ENCODE data around the gene RNF123.

Gene RNF123

GRCh38 chr3:49700453-49701128 lies 11.2 kb downstream of the RNF123 start:
- in situ Hi-C loops (cut with HindIII; ENCODE audit: low sequenced_read_pairs), result no loop called here

GRCh38 chr3:49701388-49702077 lies 12.2 kb downstream of the RNF123 start:
- in situ Hi-C loops (cut with HindIII; ENCODE audit: low sequenced_read_pairs), result no loop called here

- in situ Hi-C loops (cut with HindIII; ENCODE audit: low sequenced_read_pairs), result no loop called here
Observed at GRCh38 chr3:49702672-49703071, 13.3 kb downstream of the RNF123 start.

GRCh38 chr3:49703443-49703927 lies 14.1 kb downstream of the RNF123 start:
- in situ Hi-C loops (cut with HindIII; ENCODE audit: low sequenced_read_pairs), result no loop called here

GRCh38 chr3:49703956-49704355 lies 14.6 kb downstream of the RNF123 start:
- in situ Hi-C loops (cut with HindIII; ENCODE audit: low sequenced_read_pairs), result no loop called here

- in situ Hi-C loops (cut with HindIII; ENCODE audit: low sequenced_read_pairs), result no loop called here
Observed at GRCh38 chr3:49704629-49705028, 15.3 kb downstream of the RNF123 start.

GRCh38 chr3:49705390-49705960 lies 16.1 kb downstream of the RNF123 start:
- in situ Hi-C loops (cut with HindIII; ENCODE audit: low sequenced_read_pairs), result no loop called here

GRCh38 chr3:49706456-49707112 lies 17.2 kb downstream of the RNF123 start:
- in situ Hi-C loops (cut with HindIII; ENCODE audit: low sequenced_read_pairs), result no loop called here

GRCh38 chr3:49707113-49707480 lies 17.7 kb downstream of the RNF123 start:
- in situ Hi-C loops (cut with HindIII; ENCODE audit: low sequenced_read_pairs), result no loop called here

- in situ Hi-C loops (cut with HindIII; ENCODE audit: low sequenced_read_pairs), result no loop called here
Observed at GRCh38 chr3:49709852-49710251, 20.5 kb downstream of the RNF123 start.

GRCh38 chr3:49711489-49711888 lies 22.1 kb downstream of the RNF123 start:
- in situ Hi-C loops (cut with HindIII; ENCODE audit: low sequenced_read_pairs), result no loop called here

GRCh38 chr3:49712166-49712565 lies 22.8 kb downstream of the RNF123 start:
- in situ Hi-C loops (cut with HindIII; ENCODE audit: low sequenced_read_pairs), result no loop called here

GRCh38 chr3:49712631-49713317 lies 23.4 kb downstream of the RNF123 start:
- in situ Hi-C loops (cut with HindIII; ENCODE audit: low sequenced_read_pairs), result no loop called here

GRCh38 chr3:49713336-49714105 lies 24.2 kb downstream of the RNF123 start:
- in situ Hi-C loops (cut with HindIII; ENCODE audit: low sequenced_read_pairs), result no loop called here

GRCh38 chr3:49714728-49715550 lies 25.6 kb downstream of the RNF123 start:
- in situ Hi-C loops (cut with HindIII; ENCODE audit: low sequenced_read_pairs), result no loop called here

GRCh38 chr3:49715611-49716121 lies 26.3 kb downstream of the RNF123 start:
- in situ Hi-C loops (cut with HindIII; ENCODE audit: low sequenced_read_pairs), result no loop called here

GRCh38 chr3:49716169-49716568 lies 26.8 kb downstream of the RNF123 start:
- in situ Hi-C loops (cut with HindIII; ENCODE audit: low sequenced_read_pairs), result no loop called here

GRCh38 chr3:49716691-49717210 lies 27.4 kb downstream of the RNF123 start:
- in situ Hi-C loops (cut with HindIII; ENCODE audit: low sequenced_read_pairs), result no loop called here
